Natural killer cell (primary cell): ENCODE results near the gene GLIS1. TPM values are rescaled to one million over a fixed set of nuclear protein-coding genes. Genes with fewer than 3 reads are reported as not detected.

Experiments used
- ATAC-seq, 3 donors: fragments of 150-1000 bp in 2 of 3; fragments of 200-7000 bp in 1 of 3; cut with Tn5 transposase; 1 replicate in 1 of 3; 2 replicates in 2 of 3; pipeline ENCODE4 v1.10.0; 2021; ENCODE audit warnings: mild to moderate bottlenecking in 2 of 3, moderate library complexity in 2 of 3
- DNase-seq, 2 donors: peaks; one replicate each; pipeline versions ENCODE4 v3.0.0 to v3.0.0-alpha.2; 2013 to 2021; ENCODE audit warnings: mixed read lengths in 1 of 2
- H3K27ac ChIP-seq: one replicate; pipeline ENCODE4 v1.5.1; 2013; ENCODE audit warnings: mild to moderate bottlenecking, low read length
- H3K27me3 ChIP-seq: one replicate; pipeline ENCODE4 v1.6.1; 2013; ENCODE audit warnings: low read length; ENCODE audit not compliant: control insufficient read depth, insufficient read depth
- H3K36me3 ChIP-seq: one replicate; pipeline ENCODE4 v1.6.1; 2013; ENCODE audit warnings: low read length; ENCODE audit not compliant: control insufficient read depth, insufficient read depth
- H3K4me1 ChIP-seq: one replicate; pipeline ENCODE4 v1.6.1; 2013; ENCODE audit warnings: low read length; ENCODE audit not compliant: control insufficient read depth, insufficient read depth
- H3K4me3 ChIP-seq: one replicate; pipeline ENCODE4 v1.5.1; 2013; ENCODE audit warnings: low read length
- H3K9me3 ChIP-seq: one replicate; pipeline ENCODE4 v1.6.1; 2013; ENCODE audit warnings: low read length; ENCODE audit not compliant: control insufficient read depth, insufficient read depth
- H3K27ac Mint-ChIP-seq, 2 donors: one replicate each; pipeline ENCODE4 v1.8.0; 2022; ENCODE audit warnings: mild to moderate bottlenecking in 2 of 2, mixed read lengths in 2 of 2, moderate library complexity in 1 of 2
- H3K27me3 Mint-ChIP-seq, 2 donors: one replicate each; pipeline ENCODE4 v1.8.0; 2022; ENCODE audit warnings: low read depth in 2 of 2, mixed read lengths in 2 of 2
- H3K36me3 Mint-ChIP-seq: one replicate; pipeline ENCODE4 v1.8.0; 2022; ENCODE audit warnings: mixed read lengths
- H3K4me1 Mint-ChIP-seq, 2 donors: one replicate each; pipeline ENCODE4 v1.8.0; 2022; ENCODE audit warnings: mixed read lengths in 2 of 2
- H3K4me3 Mint-ChIP-seq: one replicate; pipeline ENCODE4 v1.8.0; 2022; ENCODE audit warnings: mild to moderate bottlenecking, moderate library complexity, mixed read lengths
- H3K9me3 Mint-ChIP-seq, 2 donors: one replicate each; pipeline ENCODE4 v1.8.0; 2022; ENCODE audit warnings: mixed read lengths in 2 of 2
- WGBS: methylation state at CpG from one replicate; pipeline ENCODE4 v1.1.7; 2013; ENCODE audit warnings: missing lambda C conversion rate; ENCODE audit not compliant: insufficient coverage; 5-methylcytosine and 5-hydroxymethylcytosine counted together
- intact Hi-C: fragments of 100-400 bp; cut with micrococcal nuclease; formaldehyde crosslinking; loops from one replicate; pipeline ENCODE4 v1.14.2; 2022
- total RNA-seq, 4 donors: library from RNA; stranded (reverse); fragments of 120-200 nt in 1 of 4; gene quantifications; one replicate each; pipeline versions ENCODE4 v1.2.3 to v1.2.4, GENCODE V29; 2013 to 2022
- TF ChIP-seq, protein P1 (sequence below): fragments of 200-600 bp; IDR thresholded peaks from one replicate; pipeline ENCODE4 v1.8.0; 2022; ENCODE audit warnings: antibody characterized with exemption

The GLIS1 gene
- total RNA-seq, 3 donors from 2014 or later (not counting 1 experiment from before 2014, with no cell fraction given): not detected

DNA sequence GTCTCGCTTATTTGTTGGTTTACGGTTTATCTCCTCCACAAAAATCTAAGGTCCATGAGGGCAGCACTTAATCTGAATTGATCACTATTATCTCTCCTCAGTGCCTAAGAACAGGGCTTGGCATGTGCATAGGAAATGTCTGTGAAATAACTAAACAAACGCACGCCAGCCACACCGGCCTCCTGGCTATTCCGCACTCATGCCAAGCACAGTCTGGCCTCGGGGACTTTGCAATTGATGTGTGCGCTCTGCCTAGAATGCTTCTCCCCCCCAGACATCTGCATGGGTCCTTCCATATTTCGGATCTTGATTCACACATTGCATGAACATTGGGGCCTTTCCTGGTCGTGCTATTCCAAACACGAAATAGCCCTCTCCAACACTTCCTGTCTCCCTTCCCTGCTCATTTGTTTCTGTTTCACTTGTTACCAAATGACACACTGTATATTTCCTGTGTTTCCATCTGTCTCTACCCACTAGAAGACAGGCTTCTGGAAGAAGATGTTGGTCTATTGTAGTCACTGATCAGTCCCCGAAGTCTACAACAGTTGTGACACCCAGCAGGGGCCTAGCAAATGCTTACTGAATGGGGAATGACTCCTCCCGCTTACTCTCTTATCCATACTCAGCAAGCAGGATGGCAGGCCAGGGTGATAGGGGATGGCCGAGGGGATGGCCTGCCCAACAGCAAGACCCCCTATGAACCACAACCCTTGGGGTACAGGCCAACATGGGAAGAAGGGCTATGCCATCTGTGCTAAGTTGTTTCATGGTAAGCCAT lies 93.9 kb downstream of the GLIS1 start:
- Mint-ChIP-seq H3K27ac (no peak overlapping the region), H3K4me3 (no peak overlapping the region), H3K9me3 (no peaks in the 10 kb centered on the region), H3K4me1 (no peaks in the 10 kb centered on the region), H3K36me3 (no peaks in the 10 kb centered on the region), H3K27me3 (peaks cover 5 to 14% of the 10 kb centered on the region in 2 donors)
- DNase-seq (no peak), ATAC-seq (no peak)
- H3K4me1 ChIP-seq: no peaks in the 10 kb centered on the region
- H3K27ac ChIP-seq: no peak overlapping the region
- TF ChIP-seq, protein P1, sequence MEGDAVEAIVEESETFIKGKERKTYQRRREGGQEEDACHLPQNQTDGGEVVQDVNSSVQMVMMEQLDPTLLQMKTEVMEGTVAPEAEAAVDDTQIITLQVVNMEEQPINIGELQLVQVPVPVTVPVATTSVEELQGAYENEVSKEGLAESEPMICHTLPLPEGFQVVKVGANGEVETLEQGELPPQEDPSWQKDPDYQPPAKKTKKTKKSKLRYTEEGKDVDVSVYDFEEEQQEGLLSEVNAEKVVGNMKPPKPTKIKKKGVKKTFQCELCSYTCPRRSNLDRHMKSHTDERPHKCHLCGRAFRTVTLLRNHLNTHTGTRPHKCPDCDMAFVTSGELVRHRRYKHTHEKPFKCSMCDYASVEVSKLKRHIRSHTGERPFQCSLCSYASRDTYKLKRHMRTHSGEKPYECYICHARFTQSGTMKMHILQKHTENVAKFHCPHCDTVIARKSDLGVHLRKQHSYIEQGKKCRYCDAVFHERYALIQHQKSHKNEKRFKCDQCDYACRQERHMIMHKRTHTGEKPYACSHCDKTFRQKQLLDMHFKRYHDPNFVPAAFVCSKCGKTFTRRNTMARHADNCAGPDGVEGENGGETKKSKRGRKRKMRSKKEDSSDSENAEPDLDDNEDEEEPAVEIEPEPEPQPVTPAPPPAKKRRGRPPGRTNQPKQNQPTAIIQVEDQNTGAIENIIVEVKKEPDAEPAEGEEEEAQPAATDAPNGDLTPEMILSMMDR: no peak
- no peaks in the 10 kb centered on the region for H3K9me3 ChIP-seq
- H3K4me3 ChIP-seq: no peak overlapping the region
- intact Hi-C loops: no loop called here
- 88% methylated on average over 14 of the region's 14 CpGs for WGBS
- no peaks in the 10 kb centered on the region for H3K27me3 ChIP-seq
- H3K36me3 ChIP-seq: no peaks in the 10 kb centered on the region

GRCh38 chr1:53644496-53644895 lies 94.5 kb downstream of the GLIS1 start:
- DNase-seq (no peak), ATAC-seq (no peak)
- Histone ChIP-seq H3K27ac (no peak overlapping the region), H3K27me3 (no peaks in the 10 kb centered on the region), H3K4me3 (no peak overlapping the region), H3K9me3 (no peaks in the 10 kb centered on the region), H3K4me1 (no peaks in the 10 kb centered on the region), H3K36me3 (no peaks in the 10 kb centered on the region)
- H3K9me3 Mint-ChIP-seq: no peaks in the 10 kb centered on the region
- intact Hi-C loops: no loop called here
- no peak overlapping the region for H3K4me3 Mint-ChIP-seq
- no peak overlapping the region for H3K27ac Mint-ChIP-seq
- H3K27me3 Mint-ChIP-seq: peaks cover 5 to 11% of the 10 kb centered on the region in 2 donors
- TF ChIP-seq, protein P1: no peak
- H3K36me3 Mint-ChIP-seq: no peaks in the 10 kb centered on the region
- 81% methylated on average over 7 of the region's 7 CpGs for WGBS
- no peaks in the 10 kb centered on the region for H3K4me1 Mint-ChIP-seq

DNA sequence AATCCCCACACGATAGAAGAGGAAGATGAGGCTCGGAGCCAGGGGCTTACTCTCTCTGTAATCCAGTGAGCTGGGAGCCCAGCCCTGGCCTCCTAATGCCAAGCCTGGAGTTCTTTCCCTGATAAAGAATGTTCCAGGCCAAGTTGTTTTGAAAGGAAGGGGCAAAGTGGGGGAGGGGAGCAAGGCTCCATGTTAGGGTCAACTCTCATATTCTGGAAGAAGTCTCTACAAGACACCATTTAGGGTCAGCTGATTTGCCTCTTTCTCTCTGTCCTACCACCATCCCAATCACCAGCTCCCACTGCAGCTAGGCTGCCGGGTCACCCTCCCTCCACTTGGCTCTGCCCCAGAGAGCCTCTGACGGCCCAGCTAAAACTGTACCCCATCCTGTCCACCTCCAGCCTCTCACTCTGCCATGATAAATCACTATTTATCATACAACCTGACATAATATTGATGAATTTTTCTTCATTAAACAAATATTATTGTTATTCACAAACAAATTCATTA lies 95.0 kb downstream of the GLIS1 start:
- Mint-ChIP-seq H3K36me3 (no peaks in the 10 kb centered on the region), H3K4me1 (no peaks in the 10 kb centered on the region), H3K27me3 (peaks cover 5 to 11% of the 10 kb centered on the region in 2 donors), H3K4me3 (no peak overlapping the region), H3K27ac (no peak overlapping the region), H3K9me3 (no peaks in the 10 kb centered on the region)
- no peak overlapping the region for H3K27ac ChIP-seq
- TF ChIP-seq, protein P1: no peak
- no peak overlapping the region for H3K4me3 ChIP-seq
- H3K27me3 ChIP-seq: no peaks in the 10 kb centered on the region
- H3K4me1 ChIP-seq: no peaks in the 10 kb centered on the region
- no peaks in the 10 kb centered on the region for H3K9me3 ChIP-seq
- ATAC-seq (no peak), DNase-seq (no peak)
- 87% methylated on average over 4 of the region's 4 CpGs for WGBS
- intact Hi-C loops: no loop called here
- no peaks in the 10 kb centered on the region for H3K36me3 ChIP-seq
